Prostate gland (tissue), 2 donors: ENCODE measurements around the gene FAM180A.

Source experiments
- POLR2A ChIP-seq: fragments of 450-650 bp; IDR thresholded peaks from one replicate; pipeline ENCODE4 v1.6.1; 2016; ENCODE audit warnings: antibody characterized with exemption, mild to moderate bottlenecking
- POLR2AphosphoS5 ChIP-seq: sonication (generic); formaldehyde crosslinking; IDR thresholded peaks from one replicate; pipeline ENCODE4 v1.6.1; 2017; ENCODE audit warnings: antibody characterized with exemption
- TF ChIP-seq, protein P1 (sequence below), 4 experiments: fragments of 200-600 bp in 2 of 4; fragments of 450-650 bp in 2 of 4; sonication (generic) in 2 of 4; IDR thresholded peaks; 1 replicate in 3 of 4; 2 replicates in 1 of 4; pipeline ENCODE4 v1.5.1; 2016 to 2019; ENCODE audit warnings: antibody characterized with exemption in 4 of 4, mild to moderate bottlenecking in 2 of 4, moderate library complexity in 2 of 4

DNA sequence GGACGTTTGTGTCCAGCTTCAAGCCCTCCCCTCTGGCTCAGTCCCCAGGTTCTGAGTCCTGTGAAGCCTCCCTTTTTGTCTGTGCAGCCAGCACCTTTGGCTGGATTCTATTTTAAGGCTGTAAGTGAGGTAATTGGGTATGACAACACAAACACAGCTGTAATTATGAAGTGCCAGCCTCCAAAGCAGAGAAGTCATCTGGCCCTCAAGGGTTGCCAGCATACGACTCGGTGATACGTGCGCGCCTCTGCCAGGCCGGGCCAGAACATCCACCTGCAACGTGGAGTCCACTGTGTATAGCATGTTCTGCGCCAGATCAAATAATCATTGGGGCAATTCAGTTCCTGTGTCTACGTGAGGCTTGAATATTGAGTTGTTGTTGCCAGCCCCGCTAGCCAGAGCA lies 6.7 kb upstream of the FAM180A start:
- TF ChIP-seq POLR2A (no peak), POLR2AphosphoS5 (no peak)
- TF ChIP-seq, protein P1, sequence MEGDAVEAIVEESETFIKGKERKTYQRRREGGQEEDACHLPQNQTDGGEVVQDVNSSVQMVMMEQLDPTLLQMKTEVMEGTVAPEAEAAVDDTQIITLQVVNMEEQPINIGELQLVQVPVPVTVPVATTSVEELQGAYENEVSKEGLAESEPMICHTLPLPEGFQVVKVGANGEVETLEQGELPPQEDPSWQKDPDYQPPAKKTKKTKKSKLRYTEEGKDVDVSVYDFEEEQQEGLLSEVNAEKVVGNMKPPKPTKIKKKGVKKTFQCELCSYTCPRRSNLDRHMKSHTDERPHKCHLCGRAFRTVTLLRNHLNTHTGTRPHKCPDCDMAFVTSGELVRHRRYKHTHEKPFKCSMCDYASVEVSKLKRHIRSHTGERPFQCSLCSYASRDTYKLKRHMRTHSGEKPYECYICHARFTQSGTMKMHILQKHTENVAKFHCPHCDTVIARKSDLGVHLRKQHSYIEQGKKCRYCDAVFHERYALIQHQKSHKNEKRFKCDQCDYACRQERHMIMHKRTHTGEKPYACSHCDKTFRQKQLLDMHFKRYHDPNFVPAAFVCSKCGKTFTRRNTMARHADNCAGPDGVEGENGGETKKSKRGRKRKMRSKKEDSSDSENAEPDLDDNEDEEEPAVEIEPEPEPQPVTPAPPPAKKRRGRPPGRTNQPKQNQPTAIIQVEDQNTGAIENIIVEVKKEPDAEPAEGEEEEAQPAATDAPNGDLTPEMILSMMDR (IDR thresholded peaks at IDR 0.05), result no peak
